Astrocyte of the cerebellum (primary cell): ENCODE data around the gene PEAK1.

Experiments
- DNase-seq: peaks from one replicate; pipeline ENCODE4 v3.0.0-alpha.2; 2011; ENCODE audit warnings: low read depth
- H3K4me3 ChIP-seq: 2 replicates; pipeline ENCODE4 v1.5.1; 2011; ENCODE audit warnings: mild to moderate bottlenecking, low read depth, low read length, moderate library complexity
- CTCF ChIP-seq: IDR thresholded peaks from 2 replicates; pipeline ENCODE4 v1.5.1; 2012; ENCODE audit warnings: low read length, low read depth, moderate library complexity, mild to moderate bottlenecking; ENCODE audit errors: missing control alignments
- in situ Hi-C: cut with HindIII; loops from 2 replicates; pipeline ENCODE4 v1.10.0; 2017; ENCODE audit warnings: low sequenced_read_pairs

PEAK1 gene

GRCh38 chr15:77130315-77130930, 289.5 kb downstream of the PEAK1 start:
- no peak for TF ChIP-seq CTCF
- DNase-seq = no peak
- H3K4me3 ChIP-seq = no peak overlapping the region
- in situ Hi-C loops = no loop called here

GRCh38 chr15:77127626-77128025, 292.3 kb downstream of the PEAK1 start:
- no peak overlapping the region for H3K4me3 ChIP-seq
- no peak for TF ChIP-seq CTCF
- in situ Hi-C loops = loop anchor here (10.0 kb wide), 1 partner anchor 407 kb away; no protein-coding TSS in a partner anchor
- no peak for DNase-seq

- no peak overlapping the region for H3K4me3 ChIP-seq
- DNase-seq = no peak
- in situ Hi-C loops = loop anchor here (10.0 kb wide), 1 partner anchor 408 kb away; no protein-coding TSS in a partner anchor
- TF ChIP-seq CTCF = no peak
Observed at GRCh38 chr15:77126529-77127326, 293.2 kb downstream of the PEAK1 start.

GRCh38 chr15:77123854-77124253, 296.1 kb downstream of the PEAK1 start:
- TF ChIP-seq CTCF = no peak
- H3K4me3 ChIP-seq = no peak overlapping the region
- in situ Hi-C loops = loop anchor here (10.0 kb wide), 1 partner anchor 411 kb away; no protein-coding TSS in a partner anchor
- DNase-seq = no peak

- no peak for DNase-seq
- in situ Hi-C loops = loop anchor here (10.0 kb wide), 1 partner anchor 412 kb away; no protein-coding TSS in a partner anchor
- TF ChIP-seq CTCF = no peak
- no peak overlapping the region for H3K4me3 ChIP-seq
Observed at GRCh38 chr15:77122576-77122975, 297.3 kb downstream of the PEAK1 start.

GRCh38 chr15:77121599-77121998, 298.3 kb downstream of the PEAK1 start:
- in situ Hi-C loops = loop anchor here (10.0 kb wide), 1 partner anchor 413 kb away; no protein-coding TSS in a partner anchor
- DNase-seq = no peak

More at GRCh38 chr15:77121599-77121998, 298.3 kb downstream of the PEAK1 start:
- no peak for TF ChIP-seq CTCF
- H3K4me3 ChIP-seq = no peak overlapping the region
